GM12892 (cell line): ENCODE results near the gene IL4I1.
A peak's percentile ranks its signal among the peaks of the same experiment; 100 is the strongest.

Source experiments
- POLR2A ChIP-seq: IDR thresholded peaks from 2 replicates; pipeline ENCODE4 v1.6.1; 2011; ENCODE audit warnings: low read depth, low read length, control low read depth
- POLR2AphosphoS5 ChIP-seq: IDR thresholded peaks from 2 replicates; pipeline ENCODE4 v1.6.1; 2011; ENCODE audit warnings: low read depth, low read length, control low read depth
- TAF1 ChIP-seq: IDR thresholded peaks from 2 replicates; pipeline ENCODE4 v1.6.1; 2011; ENCODE audit warnings: low read depth, mild to moderate bottlenecking, control low read depth, low read length, borderline replicate concordance

DNA sequence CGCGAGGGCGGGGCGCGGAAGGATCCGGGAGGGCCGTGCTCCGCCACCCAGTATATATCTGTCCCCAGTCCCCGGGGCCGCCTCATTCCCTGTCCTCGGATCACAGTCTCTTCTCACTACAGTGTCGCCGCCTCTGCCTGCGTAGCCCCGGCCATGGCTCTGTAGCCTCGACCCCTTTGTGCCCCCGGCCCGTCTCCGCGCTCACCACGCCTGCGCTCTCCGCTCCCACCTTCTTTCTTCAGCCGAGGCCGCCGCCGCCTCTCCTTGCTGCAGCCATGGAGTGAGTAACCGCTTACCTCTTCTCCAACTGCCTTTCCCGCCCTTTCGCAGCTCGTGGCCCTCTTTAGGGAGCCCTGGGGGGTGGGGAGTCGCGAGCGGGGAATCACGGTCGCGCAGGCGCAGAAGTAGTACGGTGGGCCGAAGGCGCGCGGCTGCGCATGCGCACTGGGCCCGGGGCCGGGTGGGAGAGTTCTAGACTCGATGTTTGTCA is 32.5 kb upstream of the IL4I1 start, which contains the start of the genes ATF5 and NUP62:
- peak; percentile 98 for TF ChIP-seq POLR2A
- peak; percentile 96 for TF ChIP-seq POLR2AphosphoS5
- TF ChIP-seq TAF1: peak; percentile 96
